GM19351 (cell line): ENCODE data around the gene ZNF500.
A peak's percentile ranks its signal among the peaks of the same experiment; 100 is the strongest.

Experiments
- ATAC-seq: cut with Tn5 transposase; IDR thresholded peaks from one replicate; pipeline ENCODE4 v1.9.1; 2021; ENCODE audit warnings: mild to moderate bottlenecking, moderate library complexity; ENCODE audit not compliant: unreplicated experiment

Gene ZNF500

GRCh38 chr16:4775005-4775404, 8.0 kb upstream of the ZNF500 start:
- ATAC-seq: no peak

GRCh38 chr16:4772351-4772750, 5.4 kb upstream of the ZNF500 start:
- ATAC-seq: no peak

- no peak for ATAC-seq
Measured at GRCh38 chr16:4771646-4772045, 4.7 kb upstream of the ZNF500 start.

- no peak for ATAC-seq
Measured at GRCh38 chr16:4769306-4769638, 2.3 kb upstream of the ZNF500 start.

GRCh38 chr16:4768549-4769305, 1.8 kb upstream of the ZNF500 start:
- peak; percentile 60 for ATAC-seq

GRCh38 chr16:4767872-4768548, 1.0 kb upstream of the ZNF500 start:
- ATAC-seq: no peak

- ATAC-seq: no peak
Measured at GRCh38 chr16:4765511-4766474, 1.2 kb downstream of the ZNF500 start.

- ATAC-seq: no peak
Measured at GRCh38 chr16:4763791-4764190, 3.2 kb downstream of the ZNF500 start.

- no peak for ATAC-seq
Measured at GRCh38 chr16:4762205-4762604, 4.8 kb downstream of the ZNF500 start.

GRCh38 chr16:4760221-4760910, 6.6 kb downstream of the ZNF500 start:
- ATAC-seq: no peak

- ATAC-seq: no peak
Measured at GRCh38 chr16:4755687-4756086, 11.3 kb downstream of the ZNF500 start.

GRCh38 chr16:4754865-4755264, 12.1 kb downstream of the ZNF500 start:
- ATAC-seq: no peak

- no peak for ATAC-seq
Measured at GRCh38 chr16:4753227-4753626, 13.7 kb downstream of the ZNF500 start.

GRCh38 chr16:4752351-4753100, 14.4 kb downstream of the ZNF500 start:
- no peak for ATAC-seq

- no peak for ATAC-seq
Measured at GRCh38 chr16:4750896-4751295, 16.1 kb downstream of the ZNF500 start.

- ATAC-seq: peak; percentile 37
Measured at GRCh38 chr16:4749700-4750257, 17.2 kb downstream of the ZNF500 start.

- no peak for ATAC-seq
Measured at GRCh38 chr16:4748682-4749411, 18.1 kb downstream of the ZNF500 start.

GRCh38 chr16:4747906-4748681, 18.9 kb downstream of the ZNF500 start:
- ATAC-seq: peak; percentile 50
